HG02943 (cell line): ENCODE data around the gene TPM1.

Source experiments
- ATAC-seq: cut with Tn5 transposase; IDR thresholded peaks from one replicate; pipeline ENCODE4 v1.9.1; 2021; ENCODE audit warnings: mild to moderate bottlenecking, low read depth, moderate library complexity; ENCODE audit not compliant: unreplicated experiment

TPM1 gene

DNA sequence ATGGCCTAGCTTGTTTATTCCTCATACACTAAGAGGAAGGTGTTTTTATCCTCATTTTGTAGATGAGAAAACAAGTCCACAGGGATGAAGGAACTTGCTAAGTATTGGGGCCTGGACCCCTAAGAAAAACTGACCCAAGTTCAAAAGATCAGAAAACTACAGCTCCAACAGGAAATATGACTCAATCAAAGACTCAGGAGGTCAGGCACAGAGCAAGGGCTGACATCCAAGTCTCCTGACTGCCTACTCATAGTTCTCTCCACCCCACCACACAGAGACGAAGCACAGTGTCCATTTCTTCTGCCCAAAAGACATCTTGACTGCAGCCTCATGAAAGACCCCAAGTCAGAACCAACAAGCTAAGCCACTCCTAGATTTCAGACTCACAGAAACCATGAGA lies 26.9 kb upstream of the TPM1 start:
- no peak for ATAC-seq

DNA sequence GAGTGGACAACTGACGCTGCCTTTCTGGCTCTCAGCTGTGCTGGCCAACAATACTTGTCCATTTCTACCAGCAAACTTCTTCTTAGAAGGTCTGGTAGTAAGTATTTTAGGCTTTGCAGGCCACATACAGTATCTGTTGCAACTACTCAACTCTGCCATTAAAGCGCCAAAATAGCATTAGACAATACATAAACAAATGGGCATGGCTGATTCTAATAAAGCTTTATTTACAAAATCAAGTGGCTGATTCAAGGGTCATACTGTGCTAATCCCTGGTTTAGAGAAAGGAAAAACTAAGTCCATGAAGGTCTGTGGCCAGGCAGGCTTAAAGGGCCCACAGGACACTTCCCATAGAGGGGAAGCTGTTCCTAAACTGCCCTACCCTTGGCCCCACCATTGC lies 26.3 kb upstream of the TPM1 start:
- no peak for ATAC-seq

DNA sequence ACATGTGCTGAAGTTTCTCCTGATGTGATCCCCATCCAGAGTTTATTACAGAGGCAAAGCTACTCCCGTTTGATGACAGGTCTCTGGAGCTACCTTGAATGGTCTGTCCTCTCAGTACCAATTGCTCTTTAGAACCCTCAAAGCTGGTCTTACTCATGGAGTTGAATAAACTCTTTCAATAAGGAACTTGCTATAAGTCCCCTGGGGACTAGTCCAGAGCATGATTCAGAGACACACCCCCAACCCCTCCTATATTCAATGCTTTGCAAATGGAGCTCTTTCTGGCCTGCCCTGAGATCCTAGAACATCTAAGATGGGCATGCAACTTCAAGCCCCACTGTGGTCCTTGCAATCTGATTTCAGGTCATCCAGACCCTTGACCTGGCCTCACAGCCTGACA lies 23.9 kb upstream of the TPM1 start:
- no peak for ATAC-seq

DNA sequence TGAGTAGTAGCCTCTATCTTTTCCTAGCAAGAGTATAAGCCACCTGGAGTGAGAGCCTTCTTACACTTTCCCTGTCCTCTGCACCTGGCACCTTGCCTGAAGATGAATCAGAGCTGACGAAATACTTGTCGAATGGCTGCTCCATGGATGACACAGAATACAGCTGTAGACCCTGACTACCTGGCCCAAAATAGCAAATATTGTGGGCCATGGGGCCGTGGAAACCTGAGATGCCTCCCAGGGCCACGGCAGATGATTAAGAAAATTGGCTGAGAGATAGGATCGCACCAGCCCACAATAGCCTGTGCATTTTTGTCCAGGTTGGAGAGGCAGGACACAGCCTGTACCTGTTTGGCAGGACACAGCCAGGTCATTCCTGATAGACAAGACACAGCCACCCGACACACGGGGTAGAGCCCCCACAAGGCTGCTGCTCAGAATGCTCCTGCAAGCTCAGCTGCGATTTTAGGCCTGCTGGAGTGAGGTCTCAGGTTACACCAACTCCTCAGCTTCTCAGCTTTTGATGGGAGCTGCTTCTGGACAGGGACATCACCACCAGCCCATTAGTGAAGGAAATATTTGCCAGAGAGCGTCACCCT lies 22.9 kb upstream of the TPM1 start:
- ATAC-seq, result no peak

DNA sequence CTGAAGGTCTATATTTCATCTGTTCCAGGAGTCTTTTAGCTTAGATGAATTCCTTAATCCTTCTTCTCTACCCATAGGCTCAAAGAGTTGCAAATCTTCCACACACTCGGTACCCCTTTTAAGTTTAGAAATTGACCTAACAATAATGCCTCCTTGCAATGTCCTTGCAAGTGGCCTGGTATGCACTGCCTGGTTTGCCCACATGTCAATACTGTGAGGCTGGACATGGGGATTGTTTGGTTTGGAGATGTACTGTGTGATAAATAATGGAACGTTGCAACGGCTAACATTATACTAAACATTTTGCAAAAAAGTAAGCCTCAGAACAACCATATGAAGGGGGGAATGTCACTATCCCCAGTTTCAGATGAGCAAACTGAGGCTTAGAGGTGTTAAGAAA lies 22.4 kb upstream of the TPM1 start:
- no peak for ATAC-seq

DNA sequence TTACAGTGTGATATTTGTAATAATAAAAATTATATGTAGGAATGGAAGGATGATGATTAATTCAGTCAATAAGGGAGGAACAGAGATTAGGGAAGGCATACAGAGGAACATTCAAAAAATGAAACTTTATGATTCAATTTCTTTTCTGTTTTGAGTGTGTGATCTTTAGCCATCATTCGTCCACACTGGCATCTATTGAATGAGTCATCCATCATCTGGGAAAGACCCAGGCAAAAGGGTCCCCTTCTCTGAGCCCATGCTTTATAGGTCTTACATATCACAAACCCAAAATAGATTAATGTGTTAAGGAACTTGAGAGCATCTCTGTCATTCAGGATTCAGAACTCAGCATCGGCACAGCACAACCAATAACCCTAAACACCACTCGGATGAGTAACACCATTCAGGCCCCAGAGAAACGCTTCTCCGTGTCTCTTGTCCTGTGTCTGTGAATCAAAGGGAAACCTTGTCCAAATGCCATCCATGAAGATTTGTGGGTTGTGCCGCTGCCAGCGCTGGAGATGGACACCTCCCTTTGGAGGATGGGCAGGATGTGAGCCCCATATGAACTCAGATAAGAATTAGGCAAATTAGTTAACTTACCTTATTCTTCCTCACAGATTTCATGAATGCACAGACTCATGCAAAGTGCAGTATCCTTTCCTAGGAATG lies 21.7 kb upstream of the TPM1 start:
- no peak for ATAC-seq

DNA sequence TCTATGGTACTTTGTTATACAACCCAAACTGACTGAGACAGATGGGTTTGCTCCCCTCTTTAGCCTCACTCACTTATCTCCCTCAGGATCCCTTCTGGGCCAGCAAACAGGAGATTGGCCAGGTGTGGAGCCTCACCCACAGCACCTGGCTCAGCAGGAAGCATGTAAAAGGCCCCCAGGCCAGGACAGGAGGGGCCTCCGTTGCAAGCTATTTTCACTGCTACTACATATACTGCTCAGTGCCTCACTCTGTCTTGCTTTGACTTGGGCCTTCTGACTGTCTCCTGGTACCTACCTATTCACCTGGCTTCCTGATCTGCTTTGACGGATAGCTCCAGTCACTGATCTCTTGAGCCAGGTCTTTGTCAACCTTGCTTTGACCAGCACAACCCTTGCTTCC lies 20.4 kb upstream of the TPM1 start:
- no peak for ATAC-seq

DNA sequence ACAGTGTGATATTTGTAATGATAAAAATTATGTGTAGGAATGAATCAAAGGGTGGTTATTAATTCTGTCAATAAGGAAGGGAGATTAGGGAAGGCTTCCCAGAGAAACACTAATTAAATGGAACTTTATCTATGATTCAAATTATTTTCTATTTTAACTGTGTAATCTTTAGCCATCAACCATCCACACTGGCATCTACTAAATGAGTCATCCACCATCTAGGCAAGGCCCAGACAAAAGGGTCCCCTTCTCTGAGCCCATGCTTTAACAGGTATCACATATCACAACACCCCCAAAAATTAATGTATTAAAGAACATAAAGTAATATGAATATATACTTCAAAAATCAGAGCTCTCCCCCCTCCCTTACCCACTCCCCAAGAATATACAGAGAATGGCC lies 19.9 kb upstream of the TPM1 start:
- no peak for ATAC-seq

DNA sequence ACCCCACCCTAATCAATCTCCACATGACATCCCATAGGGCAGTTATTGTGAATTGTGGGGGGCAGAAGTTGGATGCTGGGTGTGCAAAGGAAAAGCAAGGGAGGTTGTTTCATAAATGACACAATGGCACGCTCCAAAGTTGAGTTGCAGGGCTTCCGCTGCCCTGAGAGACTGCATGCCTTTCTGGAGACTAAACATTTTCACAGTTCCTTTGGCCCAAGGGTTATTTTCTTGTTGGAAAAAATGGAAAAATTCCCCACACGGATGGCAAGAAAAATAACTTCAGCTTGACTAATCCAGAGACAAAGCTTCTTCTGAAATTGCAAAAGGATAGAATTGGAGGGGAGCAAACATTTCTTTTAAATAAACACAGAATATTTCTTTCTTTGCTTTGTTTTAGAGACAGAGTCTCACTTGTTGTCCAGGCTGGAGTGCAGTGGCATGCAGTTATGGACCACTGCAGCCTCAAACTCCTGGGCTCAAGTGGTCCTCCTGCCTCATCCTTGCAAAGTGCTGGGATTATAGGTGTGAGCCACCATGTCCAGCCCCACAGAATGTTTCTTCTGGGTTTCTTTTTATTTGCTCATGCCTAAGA lies 19.1 kb upstream of the TPM1 start:
- ATAC-seq, result no peak

DNA sequence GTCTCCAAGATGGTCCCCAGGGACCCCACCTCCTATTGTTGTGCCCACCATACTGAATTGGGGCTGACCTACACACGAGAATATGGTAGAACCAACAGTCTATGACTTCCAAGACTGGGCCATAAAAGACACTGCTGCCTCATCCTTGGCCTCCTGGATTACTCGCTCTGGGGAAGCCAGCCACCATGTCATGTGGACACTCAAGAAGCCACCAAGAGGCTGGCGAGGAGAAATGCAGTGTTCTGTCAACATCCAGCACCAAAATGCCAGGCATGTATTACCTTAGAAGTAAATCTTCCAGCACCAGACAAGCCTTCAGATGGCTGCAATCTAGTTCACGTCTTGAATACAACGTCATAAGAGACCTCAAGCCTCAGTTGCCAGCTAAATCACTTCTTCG lies 17.1 kb upstream of the TPM1 start:
- ATAC-seq, result no peak

DNA sequence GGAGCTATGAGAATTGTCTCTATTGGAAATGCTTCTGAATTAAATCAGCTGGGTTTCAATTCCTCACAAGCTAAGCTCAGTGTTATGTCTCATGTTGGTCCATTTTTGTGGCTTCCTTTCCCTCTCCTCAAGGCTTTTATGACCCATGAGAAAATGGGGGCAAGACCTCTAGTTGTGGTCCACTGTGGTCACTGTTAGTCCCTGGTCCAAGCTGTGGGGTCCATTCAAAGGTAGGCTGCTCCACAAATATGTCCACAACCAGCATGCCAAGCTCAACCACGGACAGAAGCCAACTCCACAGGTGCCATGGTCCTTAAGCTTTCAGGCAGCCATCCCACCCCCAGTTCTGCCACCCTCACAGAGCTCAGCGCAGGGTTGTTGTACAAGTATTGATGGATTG lies 14.9 kb upstream of the TPM1 start:
- ATAC-seq, result no peak

DNA sequence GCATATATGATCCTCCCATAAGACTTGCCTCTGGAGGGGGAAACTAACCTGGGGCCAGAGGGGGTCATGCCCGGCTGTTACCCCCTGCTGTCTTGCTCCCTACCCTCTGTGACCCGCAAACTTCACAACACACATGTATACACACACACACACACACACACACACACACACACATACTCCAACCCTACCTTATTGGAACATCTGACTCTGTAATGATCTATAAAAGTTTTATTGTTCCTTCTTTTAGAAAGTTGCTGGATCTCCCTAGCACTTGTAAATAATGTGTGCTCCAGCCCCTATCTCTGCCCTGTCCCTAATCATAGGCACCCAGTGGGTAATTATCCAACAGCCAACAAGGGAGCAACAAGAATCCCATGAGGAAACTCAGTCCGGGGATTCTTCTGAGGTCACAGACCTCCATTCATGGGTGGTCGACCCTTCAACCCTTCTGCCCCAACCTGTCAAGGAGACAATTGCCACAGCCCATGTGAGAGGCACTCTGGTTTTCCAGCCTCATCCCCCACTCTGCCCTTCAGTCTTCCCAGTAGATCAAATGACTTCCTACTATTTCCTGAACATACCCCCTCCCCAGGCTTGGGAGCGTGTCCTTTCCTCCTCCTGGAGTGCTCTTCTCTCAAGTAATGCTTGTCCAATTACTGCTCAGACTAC lies 14.0 kb upstream of the TPM1 start:
- ATAC-seq, result no peak

DNA sequence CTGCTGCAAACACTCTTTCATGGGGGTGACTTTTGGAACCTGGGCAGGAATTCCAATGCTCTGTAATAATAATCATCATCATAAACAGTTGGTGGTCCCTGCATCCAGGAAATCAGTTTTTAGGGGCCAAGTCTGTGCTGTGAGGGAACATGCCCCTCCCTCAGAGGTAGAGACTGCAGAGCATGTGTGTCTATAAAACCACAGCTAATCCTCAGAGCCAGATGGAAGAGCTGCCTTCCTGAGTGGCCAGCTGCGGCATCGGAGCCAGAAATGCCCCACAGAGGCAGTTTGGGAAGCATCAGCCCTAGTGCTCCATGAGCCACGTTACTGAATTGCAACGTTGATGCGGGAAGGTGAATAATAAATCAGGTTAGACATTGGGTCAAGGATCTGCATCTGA lies 12.9 kb upstream of the TPM1 start:
- ATAC-seq, result no peak

DNA sequence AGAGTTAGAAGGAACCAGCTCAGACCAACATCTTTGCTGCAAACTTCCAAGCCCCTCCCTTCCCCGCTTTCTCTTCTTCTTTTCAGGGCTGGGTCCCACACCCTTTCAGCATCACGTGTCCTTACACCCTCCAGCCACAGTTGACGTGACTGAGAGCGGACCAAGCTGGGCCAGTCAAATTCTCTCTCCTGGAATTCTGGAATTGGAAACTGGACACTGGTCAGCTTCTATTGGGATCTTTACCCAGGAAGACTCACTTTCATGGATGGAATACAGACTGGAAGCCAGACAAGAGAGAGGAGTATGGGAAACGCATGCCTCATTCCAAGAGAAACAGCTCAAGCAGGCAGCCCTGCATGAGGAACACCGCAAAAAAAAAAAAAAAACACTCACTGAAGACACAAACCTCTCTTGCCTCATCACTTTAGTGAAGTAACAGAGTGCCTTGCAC lies 12.4 kb upstream of the TPM1 start:
- ATAC-seq, result no peak

DNA sequence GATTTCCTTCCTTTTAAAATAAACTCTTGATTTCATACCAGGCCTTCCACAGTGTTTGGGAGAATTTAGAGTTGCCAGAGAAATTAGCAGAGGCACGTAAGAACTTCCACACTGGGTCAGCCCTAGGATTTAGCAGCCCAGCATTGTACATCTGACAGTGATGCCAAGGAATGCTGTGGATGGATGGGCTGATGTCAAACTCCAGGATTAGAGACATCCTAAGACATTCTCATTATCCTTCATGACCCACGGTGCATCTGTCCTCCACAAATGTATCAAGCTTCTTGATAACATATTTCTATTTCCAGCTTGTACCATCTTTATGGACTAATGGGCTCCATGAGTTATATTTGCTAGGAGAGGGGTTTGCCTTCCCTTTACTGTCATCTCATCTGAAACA lies 8.0 kb upstream of the TPM1 start:
- ATAC-seq, result no peak

DNA sequence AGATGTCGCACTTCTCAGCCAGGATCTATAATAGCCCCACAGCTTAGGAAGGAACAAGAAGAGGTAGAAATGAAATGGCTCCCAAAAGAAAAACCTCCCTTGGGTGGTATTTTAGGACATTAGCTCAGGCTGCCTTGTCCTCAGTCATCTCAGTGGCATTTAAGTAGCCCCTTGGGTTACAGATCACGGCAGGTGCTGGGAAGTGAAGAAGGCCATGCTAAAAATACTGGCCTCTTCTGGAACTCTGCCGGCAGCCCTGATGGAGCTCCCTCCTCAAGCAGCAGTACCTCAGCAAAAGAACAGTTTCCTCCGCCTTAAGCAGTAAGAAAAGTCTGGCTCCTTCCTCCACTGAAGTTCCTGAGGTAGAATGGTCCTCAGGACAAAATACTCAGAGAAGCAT lies 7.3 kb upstream of the TPM1 start:
- no peak for ATAC-seq

DNA sequence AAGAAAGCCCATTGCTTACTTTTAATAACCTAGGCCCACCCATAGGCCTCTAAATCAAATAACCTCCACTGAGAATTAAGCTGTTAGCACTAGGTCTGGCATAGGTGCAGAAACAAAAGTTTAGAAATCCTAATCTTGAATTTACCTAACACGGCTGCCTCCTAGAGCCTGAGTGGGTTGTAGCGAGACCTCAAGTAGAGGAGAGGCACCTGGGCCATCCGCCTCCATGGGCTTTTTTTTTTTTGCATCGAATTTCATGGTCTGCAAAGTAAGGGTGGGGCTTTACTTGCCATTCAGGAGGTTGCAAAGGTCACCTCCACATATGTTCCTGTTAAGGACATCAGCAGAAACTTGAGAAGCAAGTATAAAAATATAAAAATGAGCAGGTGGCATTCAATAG lies 6.6 kb upstream of the TPM1 start:
- no peak for ATAC-seq

DNA sequence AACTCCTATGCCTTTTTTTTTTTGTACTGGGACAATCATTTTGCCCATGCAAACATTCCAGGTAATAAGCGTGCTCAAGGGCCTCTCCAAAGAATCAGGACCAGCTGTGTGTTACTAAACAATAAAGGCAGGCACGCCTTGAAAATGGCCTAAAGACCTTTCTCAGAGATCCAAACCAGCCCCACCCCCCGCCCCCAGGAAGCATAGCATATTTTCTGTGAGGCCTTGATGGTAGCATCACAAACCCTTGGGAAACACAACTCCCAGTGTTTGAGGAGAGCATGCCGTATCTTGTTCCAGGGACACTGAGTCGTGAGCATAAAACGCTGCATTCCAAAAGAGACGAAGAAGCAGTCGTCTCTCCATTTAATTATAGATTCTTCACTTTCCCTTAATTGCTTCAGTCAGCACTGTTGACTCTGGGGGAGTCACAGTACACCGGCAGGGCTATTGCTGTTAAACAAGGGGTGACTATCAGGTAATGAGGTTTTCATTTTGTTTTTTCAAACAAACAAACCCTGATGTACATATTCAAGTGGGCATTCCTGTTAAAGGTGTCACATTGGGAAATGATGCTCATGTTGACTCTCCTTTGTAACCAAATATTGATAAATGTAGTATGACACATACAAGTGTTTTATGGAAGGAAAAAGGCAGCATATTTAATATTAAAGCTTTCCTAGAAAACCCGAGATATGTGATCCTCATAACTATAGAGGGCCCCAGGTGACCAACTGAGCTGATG lies 4.4 kb upstream of the TPM1 start:
- ATAC-seq, result no peak

DNA sequence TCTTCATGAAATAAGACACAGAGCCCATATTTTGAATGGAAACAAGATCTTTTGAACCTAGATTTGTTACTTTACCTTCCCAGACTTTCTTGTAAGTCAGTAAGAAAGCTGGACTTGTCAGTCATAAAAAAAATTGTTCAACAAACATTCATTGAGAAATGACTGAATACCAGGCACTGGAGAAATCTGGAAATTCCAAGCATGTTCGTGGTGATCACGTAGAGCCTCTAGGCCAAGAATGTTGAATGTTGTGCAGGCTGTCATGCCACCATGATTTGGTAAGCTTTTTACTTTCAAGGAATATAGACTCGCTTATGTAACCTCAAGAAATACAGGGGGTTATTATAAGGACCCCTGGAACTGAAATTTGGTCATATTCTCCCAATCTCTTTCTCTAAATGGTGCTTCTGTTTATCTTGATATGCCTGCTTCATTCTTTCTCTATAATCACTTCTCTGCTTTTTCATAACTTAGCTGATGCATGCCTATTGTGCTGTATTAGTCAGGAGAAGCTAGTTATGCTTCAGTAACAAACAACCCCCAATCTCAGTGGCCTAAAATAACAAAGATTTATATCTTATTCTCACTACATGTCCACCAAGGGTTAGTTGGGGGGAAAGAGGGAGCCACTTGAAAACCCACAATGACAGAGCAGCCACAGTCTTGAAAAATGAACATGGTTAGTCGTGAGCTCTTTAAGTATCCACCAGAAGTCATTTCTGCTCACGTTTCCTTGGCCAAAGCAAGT lies 3.4 kb upstream of the TPM1 start:
- ATAC-seq, result no peak

DNA sequence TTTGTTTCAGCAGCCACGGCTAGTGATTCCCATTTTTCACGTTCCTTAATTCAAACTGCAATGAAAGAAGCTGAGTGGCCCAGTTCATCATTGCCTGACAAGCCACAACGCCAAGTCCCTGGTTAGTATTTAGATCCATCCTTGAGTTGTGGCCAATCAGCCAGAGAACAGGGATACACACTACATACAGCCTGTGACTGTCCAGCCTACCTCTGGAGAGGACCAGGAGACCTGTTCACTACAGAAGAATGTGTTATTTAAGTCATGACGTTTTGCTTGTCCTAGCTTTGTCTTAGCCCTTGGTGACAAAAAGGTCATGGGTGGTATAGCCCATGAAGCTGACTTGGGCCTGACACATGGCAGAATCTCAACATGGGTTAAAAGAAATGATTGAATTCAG lies 2.7 kb upstream of the TPM1 start:
- no peak for ATAC-seq
